ENCODE results near the gene PSKH1.

DNA sequence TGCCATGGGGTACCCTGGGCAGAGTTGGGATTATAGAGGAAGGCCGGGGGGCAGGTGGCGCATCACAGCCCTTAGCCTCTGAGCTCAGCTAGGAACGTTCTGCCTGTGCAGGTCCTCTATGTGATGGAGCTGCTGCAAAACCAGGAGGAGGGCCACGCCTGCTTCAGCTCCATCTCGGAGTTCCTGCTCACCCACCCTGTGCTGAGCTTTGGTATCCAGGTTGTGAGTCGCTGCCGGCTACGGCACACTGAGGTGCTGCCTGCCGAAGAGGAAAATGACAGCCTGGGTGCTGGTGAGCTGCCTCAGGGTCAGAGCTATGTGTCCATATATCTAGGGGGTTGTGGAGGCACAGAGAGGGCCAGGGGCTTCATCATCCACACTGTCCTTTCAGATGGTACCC is 14.2 kb upstream of the PSKH1 start:
- TF ChIP-seq FOXM1 (IDR thresholded peaks at IDR 0.05; ENCODE audit: low read depth) (no peak), FOXM1 (CRISPR knock-in tag; IDR thresholded peaks at IDR 0.05; ENCODE audit: low read depth) (no peak), CREB5 (CRISPR knock-in tag; IDR thresholded peaks at IDR 0.05) (no peak), KDM1A (IDR thresholded peaks at IDR 0.05) (no peak), NFIX (CRISPR knock-in tag; IDR thresholded peaks at IDR 0.05; ENCODE audit: low read depth) (no peak), ZNF232 (CRISPR knock-in tag; IDR thresholded peaks at IDR 0.05) (no peak)
